Stimulated activated naive CD8-positive, alpha-beta T cell treated with anti-CD3 and anti-CD28 coated beads, Interleukin-15, amount 100 ng/mL, for 72 hours (primary cell): Measurements from ENCODE around the gene TNFRSF1B.

Experiments used
- ATAC-seq: fragments of 150-1000 bp; cut with Tn5 transposase; 2 replicates; pipeline ENCODE4 v1.10.0; 2021; ENCODE audit warnings: mild to moderate bottlenecking, moderate library complexity
- DNase-seq, 2 donors: peaks; one replicate each; pipeline ENCODE4 v3.0.0; 2021 to 2022
- H3K27ac Mint-ChIP-seq, 2 donors: one replicate each; pipeline ENCODE4 v1.8.0; 2022; ENCODE audit warnings: mild to moderate bottlenecking in 2 of 2, mixed read lengths in 2 of 2, moderate library complexity in 2 of 2
- H3K27me3 Mint-ChIP-seq: one replicate; pipeline ENCODE4 v1.8.0; 2022; ENCODE audit warnings: mixed read lengths
- H3K4me1 Mint-ChIP-seq: one replicate; pipeline ENCODE4 v1.8.0; 2022; ENCODE audit warnings: mild to moderate bottlenecking, mixed read lengths
- H3K4me3 Mint-ChIP-seq, 2 donors: one replicate each; pipeline ENCODE4 v1.8.0; 2022; ENCODE audit warnings: mild to moderate bottlenecking in 2 of 2, mixed read lengths in 2 of 2, moderate library complexity in 1 of 2
- H3K9me3 Mint-ChIP-seq, 2 donors: one replicate each; pipeline ENCODE4 v1.8.0; 2022; ENCODE audit warnings: mixed read lengths in 2 of 2

The TNFRSF1B gene

DNA sequence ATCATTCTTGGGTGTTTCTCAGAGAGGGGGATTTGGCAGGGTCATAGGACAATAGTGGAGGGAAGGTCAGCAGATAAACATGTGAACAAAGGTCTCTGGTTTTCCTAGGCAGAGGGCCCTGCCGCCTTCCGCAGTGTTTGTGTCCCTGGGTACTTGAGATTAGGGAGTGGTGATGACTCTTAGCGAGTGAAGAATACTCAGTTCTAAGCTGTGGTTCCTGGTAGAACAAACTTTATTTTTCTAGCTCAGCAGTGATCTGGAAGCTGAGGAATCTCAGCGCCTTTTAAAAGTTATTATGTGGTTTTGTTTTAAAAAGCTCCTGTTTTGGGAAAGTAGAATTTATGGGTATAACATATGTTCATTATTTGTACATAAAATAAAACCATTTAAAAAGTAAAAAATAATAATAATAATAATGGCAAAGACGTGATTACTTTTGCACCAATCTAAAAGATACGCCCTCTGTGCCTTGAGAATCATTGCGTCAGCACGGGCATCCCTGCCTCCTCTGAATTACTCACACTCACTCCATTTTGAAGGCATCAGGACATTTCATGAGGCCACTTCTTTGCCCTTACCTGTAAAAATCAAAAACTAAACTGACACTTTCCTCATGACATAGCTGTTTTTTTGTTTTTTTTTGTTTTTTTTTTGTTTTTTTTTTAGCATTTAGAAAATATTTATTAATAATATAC is 29.7 kb upstream of the TNFRSF1B start:
- H3K9me3 Mint-ChIP-seq: no peaks in the 10 kb centered on the region
- no peak overlapping the region for H3K4me3 Mint-ChIP-seq
- H3K27me3 Mint-ChIP-seq: no peaks in the 10 kb centered on the region

DNA sequence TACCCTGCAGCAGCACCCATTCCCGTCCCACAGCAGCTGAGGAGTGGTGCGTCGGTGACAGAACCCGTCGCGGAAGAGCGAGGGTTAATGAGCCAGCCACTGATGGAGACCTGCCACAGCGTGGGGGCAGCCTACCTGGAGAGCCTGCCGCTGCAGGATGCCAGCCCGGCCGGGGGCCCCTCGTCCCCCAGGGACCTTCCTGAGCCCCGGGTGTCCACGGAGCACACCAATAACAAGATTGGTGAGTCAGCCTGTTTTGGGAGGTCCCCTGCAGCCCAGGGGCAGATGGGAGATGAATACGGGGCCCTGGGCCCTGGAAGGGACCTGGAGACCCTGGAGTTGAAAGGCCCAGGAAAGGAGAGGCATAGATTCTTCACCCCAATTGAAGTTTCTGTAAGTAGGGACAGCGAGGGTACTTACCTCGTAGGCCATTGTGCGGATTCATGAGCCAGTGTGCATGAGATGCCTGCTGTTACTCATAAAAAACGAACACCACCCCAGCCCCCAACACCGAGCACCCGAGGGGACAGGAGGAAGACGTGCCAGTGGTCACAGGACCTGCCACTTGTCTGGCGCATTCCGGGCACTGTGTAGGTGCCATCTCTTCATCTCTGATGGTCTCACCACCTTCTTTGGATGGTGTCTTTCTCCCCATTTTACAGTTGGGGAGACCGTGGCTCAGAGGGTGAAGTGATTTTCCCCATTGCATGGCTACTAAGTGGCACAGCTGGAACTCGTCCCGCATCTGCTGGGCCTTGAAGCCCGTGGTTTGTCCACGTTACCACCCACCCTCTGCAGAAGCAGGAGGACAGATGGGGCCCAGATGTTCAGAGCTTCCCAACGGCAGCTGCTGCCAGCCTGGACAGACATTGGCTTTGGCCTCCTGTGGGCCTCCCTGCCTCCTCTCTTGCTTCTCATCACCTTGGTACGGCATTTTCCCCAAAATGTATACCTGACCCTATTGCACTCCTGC is 28.3 kb upstream of the TNFRSF1B start:
- Mint-ChIP-seq H3K27ac (peak overlapping the region in 1 of 2 donors; percentile 19), H3K4me1 (peaks cover 55% of the 10 kb centered on the region), H3K27me3 (no peaks in the 10 kb centered on the region), H3K4me3 (peak overlapping the region in 1 of 2 donors; percentile 5), H3K9me3 (no peaks in the 10 kb centered on the region)
- DNase-seq: no peak
- ATAC-seq: peak; percentile 52

More for the DNA sequence above, 29.7 kb upstream of the TNFRSF1B start:
- H3K4me1 Mint-ChIP-seq: peaks cover 60% of the 10 kb centered on the region
- DNase-seq: no peak
- no peak for ATAC-seq
- H3K27ac Mint-ChIP-seq: no peak overlapping the region

DNA sequence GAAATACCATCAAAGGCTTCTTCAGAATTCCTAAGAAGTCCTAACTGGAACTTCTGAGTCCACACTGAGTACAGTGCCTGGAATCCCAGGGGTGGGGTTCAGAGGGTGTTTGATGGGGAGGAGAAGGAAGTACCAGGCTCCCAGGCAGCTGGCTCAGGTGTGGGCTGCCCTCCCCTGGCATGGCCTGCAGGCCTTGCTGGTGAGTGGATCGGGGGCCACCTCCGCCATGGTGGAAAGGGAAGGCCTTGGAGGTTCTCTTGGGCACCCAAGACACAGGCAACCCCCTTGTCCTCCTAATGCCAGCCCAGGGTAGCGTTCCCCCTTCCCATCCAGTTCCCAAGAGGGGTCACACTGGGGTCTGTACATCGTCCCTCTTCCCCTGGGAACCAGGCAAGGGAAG is 26.8 kb upstream of the TNFRSF1B start:
- no peaks in the 10 kb centered on the region for H3K27me3 Mint-ChIP-seq
- no peak for ATAC-seq
- H3K4me1 Mint-ChIP-seq: peaks cover 60% of the 10 kb centered on the region
- H3K27ac Mint-ChIP-seq: no peak overlapping the region
- no peaks in the 10 kb centered on the region for H3K9me3 Mint-ChIP-seq
- no peak overlapping the region for H3K4me3 Mint-ChIP-seq
- no peak for DNase-seq

DNA sequence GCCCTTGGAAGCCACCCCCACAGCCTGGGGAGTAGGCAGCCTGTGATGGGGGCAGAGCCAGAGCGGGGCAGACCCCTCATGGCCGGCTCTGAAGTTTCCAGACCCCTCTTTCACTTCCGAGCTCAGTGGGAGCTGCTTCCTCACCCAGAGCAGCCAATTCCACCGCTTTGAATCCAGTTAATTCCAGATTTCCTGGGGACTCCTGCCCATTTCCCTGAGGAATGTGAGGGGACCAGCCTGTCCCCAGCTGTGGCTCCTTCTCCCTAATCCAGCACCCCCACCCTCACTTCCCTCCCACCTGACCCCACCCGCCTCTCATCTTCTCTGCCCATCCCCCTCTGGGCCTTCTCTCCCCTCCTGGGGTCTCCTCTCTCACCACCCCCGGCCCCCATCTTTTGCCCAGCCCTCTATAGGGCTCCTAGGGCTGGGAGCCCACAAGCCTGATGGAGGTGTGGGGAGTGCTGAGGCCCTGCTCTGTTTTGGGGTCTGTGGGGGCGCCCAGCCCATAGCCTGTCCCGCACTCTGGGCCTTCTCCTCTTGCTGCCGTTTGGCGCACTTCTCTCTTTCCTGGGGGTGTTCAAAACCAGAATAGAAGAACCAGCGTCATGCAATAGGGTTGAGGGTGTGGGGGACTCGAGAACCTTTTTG is 26.2 kb upstream of the TNFRSF1B start:
- H3K9me3 Mint-ChIP-seq: no peaks in the 10 kb centered on the region
- H3K27ac Mint-ChIP-seq: no peak overlapping the region
- no peak for DNase-seq
- no peak for ATAC-seq
- H3K27me3 Mint-ChIP-seq: no peaks in the 10 kb centered on the region
- no peak overlapping the region for H3K4me3 Mint-ChIP-seq
- H3K4me1 Mint-ChIP-seq: peaks cover 66% of the 10 kb centered on the region

DNA sequence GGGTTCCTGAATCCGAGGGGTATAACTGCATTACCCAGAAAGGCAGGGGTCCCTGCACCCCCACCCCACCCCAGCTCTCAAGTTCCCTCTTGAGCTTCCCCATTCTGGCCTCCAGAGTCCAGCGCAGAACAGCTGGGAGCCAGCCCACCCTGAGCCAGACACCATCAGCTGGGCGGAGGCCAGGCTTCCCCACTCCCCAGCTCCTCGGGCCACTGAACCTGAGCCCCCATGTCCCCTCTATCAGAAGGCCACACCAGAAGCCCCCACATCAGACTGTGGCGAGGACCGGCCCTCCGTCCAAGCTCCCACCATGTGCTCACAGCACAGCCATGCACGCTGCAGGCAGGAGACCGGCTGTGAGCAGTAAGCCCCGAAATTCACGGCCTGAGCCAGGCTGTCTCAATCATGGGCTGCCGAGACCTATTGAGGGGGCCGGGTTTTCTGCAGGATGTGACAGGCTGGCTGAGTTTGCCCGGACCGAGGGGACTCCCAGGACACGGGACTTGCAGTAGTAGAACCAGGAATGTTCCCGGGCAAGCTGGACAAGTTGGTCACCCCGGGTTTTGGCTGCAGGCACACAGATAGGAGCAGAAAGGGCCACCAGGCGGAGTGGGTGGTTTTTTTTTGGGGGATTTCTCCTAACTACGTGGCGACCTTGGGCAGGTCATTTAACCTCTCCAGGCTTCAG is 25.5 kb upstream of the TNFRSF1B start:
- DNase-seq: no peak
- Mint-ChIP-seq H3K27ac (peak overlapping the region in 1 of 2 donors; percentile 72), H3K4me1 (peaks cover 67% of the 10 kb centered on the region), H3K9me3 (no peaks in the 10 kb centered on the region), H3K27me3 (no peaks in the 10 kb centered on the region), H3K4me3 (no peak overlapping the region)
- no peak for ATAC-seq

DNA sequence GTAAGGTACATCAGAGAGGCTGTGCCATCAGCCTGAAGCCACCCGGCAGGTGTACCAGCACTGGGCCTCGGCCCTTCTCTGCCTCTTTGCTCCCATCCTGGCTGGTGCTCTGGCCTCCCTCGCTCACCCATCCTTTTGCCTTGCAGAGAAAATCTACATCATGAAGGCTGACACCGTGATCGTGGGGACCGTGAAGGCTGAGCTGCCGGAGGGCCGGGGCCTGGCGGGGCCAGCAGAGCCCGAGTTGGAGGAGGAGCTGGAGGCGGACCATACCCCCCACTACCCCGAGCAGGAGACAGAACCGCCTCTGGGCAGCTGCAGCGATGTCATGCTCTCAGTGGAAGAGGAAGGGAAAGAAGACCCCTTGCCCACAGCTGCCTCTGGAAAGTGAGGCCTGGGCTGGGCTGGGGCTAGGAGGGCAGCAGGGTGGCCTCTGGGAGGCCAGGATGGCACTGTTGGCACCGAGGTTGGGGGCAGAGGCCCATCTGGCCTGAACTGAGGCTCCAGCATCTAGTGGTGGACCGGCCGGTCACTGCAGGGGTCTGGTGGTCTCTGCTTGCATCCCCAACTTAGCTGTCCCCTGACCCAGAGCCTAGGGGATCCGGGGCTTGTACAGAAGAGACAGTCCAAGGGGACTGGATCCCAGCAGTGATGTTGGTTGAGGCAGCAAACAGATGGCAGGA is 24.5 kb upstream of the TNFRSF1B start:
- Mint-ChIP-seq H3K4me1 (peaks cover 77% of the 10 kb centered on the region), H3K27ac (no peak overlapping the region), H3K9me3 (no peaks in the 10 kb centered on the region), H3K27me3 (no peaks in the 10 kb centered on the region), H3K4me3 (no peak overlapping the region)
- DNase-seq (no peak), ATAC-seq (no peak)

DNA sequence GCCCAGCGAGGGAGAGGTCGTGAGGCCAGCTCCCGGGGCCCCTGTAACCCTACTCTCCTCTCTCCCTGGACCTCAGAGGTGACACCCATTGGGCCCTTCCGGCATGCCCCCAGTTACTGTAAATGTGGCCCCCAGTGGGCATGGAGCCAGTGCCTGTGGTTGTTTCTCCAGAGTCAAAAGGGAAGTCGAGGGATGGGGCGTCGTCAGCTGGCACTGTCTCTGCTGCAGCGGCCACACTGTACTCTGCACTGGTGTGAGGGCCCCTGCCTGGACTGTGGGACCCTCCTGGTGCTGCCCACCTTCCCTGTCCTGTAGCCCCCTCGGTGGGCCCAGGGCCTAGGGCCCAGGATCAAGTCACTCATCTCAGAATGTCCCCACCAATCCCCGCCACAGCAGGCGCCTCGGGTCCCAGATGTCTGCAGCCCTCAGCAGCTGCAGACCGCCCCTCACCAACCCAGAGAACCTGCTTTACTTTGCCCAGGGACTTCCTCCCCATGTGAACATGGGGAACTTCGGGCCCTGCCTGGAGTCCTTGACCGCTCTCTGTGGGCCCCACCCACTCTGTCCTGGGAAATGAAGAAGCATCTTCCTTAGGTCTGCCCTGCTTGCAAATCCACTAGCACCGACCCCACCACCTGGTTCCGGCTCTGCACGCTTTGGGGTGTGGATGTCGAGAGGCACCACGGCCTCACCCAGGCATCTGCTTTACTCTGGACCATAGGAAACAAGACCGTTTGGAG is 23.7 kb upstream of the TNFRSF1B start:
- ATAC-seq (peak; percentile 32), DNase-seq (no peak)
- no peaks in the 10 kb centered on the region for H3K27me3 Mint-ChIP-seq
- peaks cover 78% of the 10 kb centered on the region for H3K4me1 Mint-ChIP-seq
- H3K27ac Mint-ChIP-seq: peak overlapping the region; percentile 34 to 90
- no peaks in the 10 kb centered on the region for H3K9me3 Mint-ChIP-seq
- H3K4me3 Mint-ChIP-seq: peak overlapping the region; percentile 9 to 60

DNA sequence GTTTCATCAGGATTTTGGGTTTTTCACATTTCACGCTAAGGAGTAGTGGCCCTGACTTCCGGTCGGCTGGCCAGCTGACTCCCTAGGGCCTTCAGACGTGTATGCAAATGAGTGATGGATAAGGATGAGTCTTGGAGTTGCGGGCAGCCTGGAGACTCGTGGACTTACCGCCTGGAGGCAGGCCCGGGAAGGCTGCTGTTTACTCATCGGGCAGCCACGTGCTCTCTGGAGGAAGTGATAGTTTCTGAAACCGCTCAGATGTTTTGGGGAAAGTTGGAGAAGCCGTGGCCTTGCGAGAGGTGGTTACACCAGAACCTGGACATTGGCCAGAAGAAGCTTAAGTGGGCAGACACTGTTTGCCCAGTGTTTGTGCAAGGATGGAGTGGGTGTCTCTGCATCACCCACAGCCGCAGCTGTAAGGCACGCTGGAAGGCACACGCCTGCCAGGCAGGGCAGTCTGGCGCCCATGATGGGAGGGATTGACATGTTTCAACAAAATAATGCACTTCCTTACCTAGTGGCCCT is 23.1 kb upstream of the TNFRSF1B start:
- Mint-ChIP-seq H3K27ac (peak overlapping the region; percentile 34 to 90), H3K4me3 (peak overlapping the region; percentile 9 to 60), H3K4me1 (peaks cover 78% of the 10 kb centered on the region), H3K27me3 (no peaks in the 10 kb centered on the region), H3K9me3 (no peaks in the 10 kb centered on the region)
- DNase-seq (no peak), ATAC-seq (no peak)

DNA sequence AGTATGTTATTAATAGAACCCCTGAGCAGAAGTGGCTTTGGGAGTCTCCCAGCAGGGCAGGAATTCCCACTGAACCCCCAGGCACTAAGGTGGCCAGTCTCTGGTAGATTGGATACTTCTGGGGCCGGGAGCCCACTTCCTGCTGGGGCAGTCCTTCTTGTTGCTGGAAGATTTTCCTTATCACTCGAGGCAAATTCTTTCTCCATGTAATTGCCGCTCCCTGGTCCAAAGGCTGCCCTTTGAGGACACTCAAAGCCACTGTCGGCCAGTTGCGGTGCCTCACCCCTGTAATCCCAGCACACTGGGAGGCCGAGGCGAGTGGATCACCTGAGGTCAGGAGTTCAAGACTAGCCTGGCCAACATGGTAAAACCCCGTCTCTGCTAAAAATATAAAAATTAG is 22.6 kb upstream of the TNFRSF1B start:
- DNase-seq: no peak
- Mint-ChIP-seq H3K27ac (peak overlapping the region; percentile 34 to 90), H3K4me1 (peaks cover 78% of the 10 kb centered on the region), H3K9me3 (no peaks in the 10 kb centered on the region), H3K4me3 (peak overlapping the region in 1 of 2 donors; percentile 15), H3K27me3 (no peaks in the 10 kb centered on the region)
- ATAC-seq: no peak

DNA sequence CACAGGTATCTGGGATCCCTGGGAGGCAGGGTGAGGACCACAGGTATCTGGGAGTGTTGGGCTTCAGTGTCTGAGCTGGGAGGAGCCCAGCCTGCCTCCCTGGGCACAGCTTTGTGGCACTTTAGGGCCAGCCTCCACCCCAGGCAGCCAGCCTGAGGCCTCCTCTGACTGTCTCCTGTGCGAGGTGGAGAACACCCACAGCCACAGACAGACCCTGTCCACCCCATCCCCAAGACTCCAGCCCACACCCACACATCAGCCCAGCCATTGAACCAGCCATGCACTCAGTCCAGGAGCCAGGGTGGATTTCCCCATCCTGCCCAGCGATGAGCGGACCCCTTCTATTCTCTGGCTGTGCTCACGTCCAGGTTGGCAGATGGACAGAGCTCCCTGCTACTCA is 21.8 kb upstream of the TNFRSF1B start:
- Mint-ChIP-seq H3K4me3 (no peak overlapping the region), H3K9me3 (peaks cover 4 to 7% of the 10 kb centered on the region in 2 donors), H3K27ac (peak overlapping the region in 1 of 2 donors; percentile 9), H3K27me3 (no peaks in the 10 kb centered on the region), H3K4me1 (peaks cover 81% of the 10 kb centered on the region)
- DNase-seq (no peak), ATAC-seq (no peak)

DNA sequence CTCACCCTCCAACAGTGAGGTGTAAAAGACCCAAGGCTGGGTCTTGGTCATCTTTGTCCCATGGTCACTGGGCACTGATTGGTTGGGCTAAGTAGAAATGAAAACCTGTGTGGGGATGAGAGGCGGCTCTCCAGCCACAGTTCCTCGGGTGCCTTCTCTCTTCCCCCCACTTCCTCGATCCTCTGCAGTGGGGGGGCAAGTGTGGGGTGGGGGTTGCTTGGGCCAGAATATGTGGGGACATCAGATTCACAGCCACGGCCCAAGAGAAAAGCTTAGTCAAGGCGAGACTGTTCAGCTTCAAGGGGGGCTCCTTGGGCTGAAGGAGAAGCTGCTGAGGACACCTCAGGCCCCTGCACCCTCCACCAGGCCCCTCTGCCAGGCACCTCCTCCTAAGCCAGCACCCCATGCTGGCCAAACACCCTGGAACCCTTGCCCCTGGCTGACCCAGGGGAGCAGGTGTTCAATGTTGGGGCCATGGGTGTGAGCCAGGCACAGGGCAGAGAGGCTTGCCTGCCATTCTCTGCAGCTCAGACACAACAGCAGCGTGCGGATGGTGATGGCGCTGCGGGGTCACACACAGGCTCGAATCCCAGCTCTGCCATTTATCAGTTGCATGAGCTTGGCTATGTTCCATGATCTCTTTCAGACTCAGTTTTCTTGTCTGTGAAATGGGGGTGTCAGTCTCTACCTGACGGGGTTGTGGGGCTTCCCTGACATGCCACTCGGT is 21.0 kb upstream of the TNFRSF1B start:
- Mint-ChIP-seq H3K27me3 (no peaks in the 10 kb centered on the region), H3K27ac (peak overlapping the region; percentile 42 to 72), H3K9me3 (peaks cover 4 to 7% of the 10 kb centered on the region in 2 donors), H3K4me1 (peaks cover 88% of the 10 kb centered on the region), H3K4me3 (no peak overlapping the region)
- no peak for DNase-seq
- ATAC-seq: no peak

DNA sequence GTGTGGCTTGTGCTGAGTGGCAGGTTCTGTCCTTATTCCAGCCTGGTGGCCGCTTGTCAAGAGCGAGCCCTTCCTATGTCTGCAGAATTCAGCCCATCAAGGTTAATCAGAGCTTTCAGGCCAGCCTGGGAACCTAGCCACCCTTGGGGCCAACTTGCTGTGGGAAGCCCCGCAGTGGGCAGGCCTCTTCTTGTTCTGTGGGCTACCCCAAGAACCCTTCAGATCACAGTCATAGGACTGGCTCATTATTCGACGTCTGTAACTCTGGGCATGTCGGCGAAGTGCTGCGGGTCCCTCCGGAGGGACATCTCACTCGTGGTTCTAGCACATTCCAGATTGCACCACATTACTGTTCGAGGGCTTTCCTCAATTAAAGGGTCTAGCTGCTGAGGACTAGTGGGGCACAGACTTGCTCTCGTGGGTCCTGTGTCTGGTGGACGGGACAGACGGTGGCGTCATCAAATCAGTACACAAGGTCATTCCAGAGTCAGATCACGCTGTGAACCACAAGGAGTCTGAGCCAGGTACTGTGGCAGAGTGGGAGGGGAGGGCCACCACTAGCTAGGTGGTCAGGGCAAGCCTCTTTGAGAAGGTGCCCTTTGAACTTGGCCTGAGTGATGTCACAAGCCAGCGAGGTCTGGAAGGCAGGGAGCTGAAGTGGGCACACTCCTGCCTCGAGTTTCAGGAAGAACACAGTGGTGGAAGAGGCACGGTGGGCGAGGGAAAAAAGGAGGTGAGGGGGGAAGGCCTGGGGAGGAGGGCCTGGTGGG is 20.3 kb upstream of the TNFRSF1B start:
- peaks cover 4 to 13% of the 10 kb centered on the region in 2 donors for H3K9me3 Mint-ChIP-seq
- peak overlapping the region in 1 of 2 donors; percentile 40 for H3K4me3 Mint-ChIP-seq
- H3K27ac Mint-ChIP-seq: peak overlapping the region in 1 of 2 donors; percentile 72
- peaks cover 90% of the 10 kb centered on the region for H3K4me1 Mint-ChIP-seq
- ATAC-seq (no peak), DNase-seq (no peak)
- H3K27me3 Mint-ChIP-seq: no peaks in the 10 kb centered on the region

DNA sequence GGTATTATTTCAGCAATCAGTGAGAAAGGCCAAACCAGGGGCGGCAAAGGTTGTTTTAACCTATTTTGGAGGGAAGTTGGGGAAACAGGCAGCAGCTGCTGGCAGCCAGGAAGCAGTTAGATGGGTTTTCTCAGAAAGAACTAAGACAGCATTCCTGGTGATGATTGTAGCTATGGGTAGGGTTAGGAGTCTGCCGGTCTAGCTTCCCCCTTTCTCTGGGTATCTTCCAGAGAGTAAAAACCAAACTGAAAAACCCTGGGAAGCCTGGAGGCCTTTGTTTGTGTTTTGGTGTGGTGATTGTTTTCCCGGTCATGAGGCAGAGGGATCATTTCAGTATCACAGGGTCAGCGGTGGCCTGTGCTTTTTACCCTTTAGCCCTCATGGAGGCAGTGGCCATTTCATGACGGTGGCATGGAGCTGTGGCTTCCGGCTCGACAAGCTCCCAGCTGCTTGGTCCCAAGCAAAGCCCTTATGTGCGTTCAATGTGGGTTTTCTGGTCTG is 19.5 kb upstream of the TNFRSF1B start:
- H3K4me1 Mint-ChIP-seq: peaks cover 97% of the 10 kb centered on the region
- peaks cover 4 to 18% of the 10 kb centered on the region in 2 donors for H3K9me3 Mint-ChIP-seq
- H3K27ac Mint-ChIP-seq: peak overlapping the region; percentile 75 to 91
- DNase-seq: no peak
- peak overlapping the region in 1 of 2 donors; percentile 51 for H3K4me3 Mint-ChIP-seq
- ATAC-seq: no peak
- no peaks in the 10 kb centered on the region for H3K27me3 Mint-ChIP-seq
